DND-41 (cell line): ENCODE results near the gene PTPRG.

Experiments used
- ATAC-seq: fragments of 200-7000 bp; cut with Tn5 transposase; 3 replicates; pipeline ENCODE4 v1.9.1; 2021; ENCODE audit warnings: low read depth; ENCODE audit not compliant: insufficient read depth
- DNase-seq: peaks from one replicate; pipeline ENCODE4 v3.0.0-alpha.2; 2020
- H2AFZ ChIP-seq: 2 replicates; pipeline ENCODE4 v1.6.0; 2012; ENCODE audit warnings: low read depth, low read length
- H3K27ac ChIP-seq: 2 replicates; pipeline ENCODE4 v1.5.1; 2012; ENCODE audit warnings: low read length, inconsistent platforms
- H3K27me3 ChIP-seq: fragments of 200-600 bp; sonication (generic); 2 replicates; pipeline ENCODE4 v1.6.0; 2012; ENCODE audit warnings: low read length, mild to moderate bottlenecking, inconsistent platforms; ENCODE audit not compliant: insufficient read depth, poor library complexity
- H3K36me3 ChIP-seq: 2 replicates; pipeline ENCODE4 v1.5.1; 2012; ENCODE audit warnings: low read length, inconsistent platforms; ENCODE audit not compliant: insufficient read depth
- H3K4me1 ChIP-seq: 2 replicates; pipeline ENCODE4 v1.5.1; 2012; ENCODE audit warnings: mild to moderate bottlenecking, low read length; ENCODE audit not compliant: insufficient read depth
- H3K4me2 ChIP-seq: 2 replicates; pipeline ENCODE4 v1.6.0; 2012; ENCODE audit warnings: mild to moderate bottlenecking, moderate library complexity, low read length, inconsistent platforms; ENCODE audit not compliant: insufficient read depth
- H3K4me3 ChIP-seq, 2 experiments: fragments of 200-600 bp in 1 of 2; shearing (Covaris generic) in 1 of 2; 2 replicates each; pipeline ENCODE4 v1.5.1; 2012 to 2016; ENCODE audit warnings: inconsistent platforms in 2 of 2, low read length in 2 of 2, mild to moderate bottlenecking in 2 of 2, low read depth in 1 of 2, moderate library complexity in 1 of 2
- H3K79me2 ChIP-seq: 2 replicates; pipeline ENCODE4 v1.6.0; 2012; ENCODE audit warnings: low read length, inconsistent platforms; ENCODE audit not compliant: insufficient read depth
- H3K9ac ChIP-seq: 2 replicates; pipeline ENCODE4 v1.6.0; 2012; ENCODE audit warnings: low read depth, mild to moderate bottlenecking, inconsistent platforms, low read length, moderate library complexity
- H3K9me3 ChIP-seq: 2 replicates; pipeline ENCODE4 v1.5.1; 2012; ENCODE audit warnings: low read length, moderate library complexity, mild to moderate bottlenecking, inconsistent platforms; ENCODE audit not compliant: insufficient read depth, severe bottlenecking
- H4K20me1 ChIP-seq: 2 replicates; pipeline ENCODE4 v1.6.0; 2012; ENCODE audit warnings: low read length; ENCODE audit not compliant: insufficient read depth
- EZH2 ChIP-seq: IDR thresholded peaks from 3 replicates; pipeline ENCODE4 v1.6.1; 2012; ENCODE audit warnings: borderline replicate concordance, low read depth, mild to moderate bottlenecking, moderate library complexity, low read length, inconsistent platforms; ENCODE audit not compliant: severe bottlenecking
- TF ChIP-seq, protein P1 (sequence below): IDR thresholded peaks from 2 replicates; pipeline ENCODE4 v1.5.1; 2012; ENCODE audit warnings: borderline replicate concordance, low read length, moderate library complexity, mild to moderate bottlenecking; ENCODE audit not compliant: poor library complexity, severe bottlenecking; ENCODE audit errors: extremely low read depth

The PTPRG gene

DNA sequence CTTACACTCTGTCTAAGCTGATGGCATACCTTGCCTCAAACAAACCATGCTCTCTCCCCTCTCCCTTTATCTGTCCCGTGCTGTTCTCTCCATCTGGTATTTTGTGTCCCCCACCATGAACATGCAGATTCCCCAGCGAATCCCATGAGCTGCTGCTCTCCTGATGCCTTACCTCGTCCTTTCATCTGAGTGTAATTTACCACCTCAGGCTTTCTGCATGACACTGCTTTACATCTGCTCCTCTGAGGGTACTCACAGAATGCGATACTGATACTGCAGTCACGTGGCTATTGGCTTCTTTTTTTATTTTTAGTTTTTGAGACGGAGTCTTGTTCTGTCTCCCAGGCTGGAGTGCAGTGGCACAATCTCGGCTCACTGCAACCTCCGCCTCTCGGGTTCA is 341.7 kb downstream of the PTPRG start:
- Histone ChIP-seq H2AFZ (no peak overlapping the region), H4K20me1 (no peaks in the 10 kb centered on the region), H3K27me3 (no peaks in the 10 kb centered on the region), H3K36me3 (no peaks in the 10 kb centered on the region), H3K4me2 (no peak overlapping the region), H3K79me2 (no peaks in the 10 kb centered on the region), H3K9ac (no peak overlapping the region), H3K4me3 (no peak overlapping the region), H3K9me3 (no peaks in the 10 kb centered on the region), H3K27ac (no peak overlapping the region), H3K4me1 (no peaks in the 10 kb centered on the region)
- DNase-seq (no peak), ATAC-seq (no peak)
- TF ChIP-seq, protein P1, sequence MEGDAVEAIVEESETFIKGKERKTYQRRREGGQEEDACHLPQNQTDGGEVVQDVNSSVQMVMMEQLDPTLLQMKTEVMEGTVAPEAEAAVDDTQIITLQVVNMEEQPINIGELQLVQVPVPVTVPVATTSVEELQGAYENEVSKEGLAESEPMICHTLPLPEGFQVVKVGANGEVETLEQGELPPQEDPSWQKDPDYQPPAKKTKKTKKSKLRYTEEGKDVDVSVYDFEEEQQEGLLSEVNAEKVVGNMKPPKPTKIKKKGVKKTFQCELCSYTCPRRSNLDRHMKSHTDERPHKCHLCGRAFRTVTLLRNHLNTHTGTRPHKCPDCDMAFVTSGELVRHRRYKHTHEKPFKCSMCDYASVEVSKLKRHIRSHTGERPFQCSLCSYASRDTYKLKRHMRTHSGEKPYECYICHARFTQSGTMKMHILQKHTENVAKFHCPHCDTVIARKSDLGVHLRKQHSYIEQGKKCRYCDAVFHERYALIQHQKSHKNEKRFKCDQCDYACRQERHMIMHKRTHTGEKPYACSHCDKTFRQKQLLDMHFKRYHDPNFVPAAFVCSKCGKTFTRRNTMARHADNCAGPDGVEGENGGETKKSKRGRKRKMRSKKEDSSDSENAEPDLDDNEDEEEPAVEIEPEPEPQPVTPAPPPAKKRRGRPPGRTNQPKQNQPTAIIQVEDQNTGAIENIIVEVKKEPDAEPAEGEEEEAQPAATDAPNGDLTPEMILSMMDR = no peak
- TF ChIP-seq EZH2 = no peak

DNA sequence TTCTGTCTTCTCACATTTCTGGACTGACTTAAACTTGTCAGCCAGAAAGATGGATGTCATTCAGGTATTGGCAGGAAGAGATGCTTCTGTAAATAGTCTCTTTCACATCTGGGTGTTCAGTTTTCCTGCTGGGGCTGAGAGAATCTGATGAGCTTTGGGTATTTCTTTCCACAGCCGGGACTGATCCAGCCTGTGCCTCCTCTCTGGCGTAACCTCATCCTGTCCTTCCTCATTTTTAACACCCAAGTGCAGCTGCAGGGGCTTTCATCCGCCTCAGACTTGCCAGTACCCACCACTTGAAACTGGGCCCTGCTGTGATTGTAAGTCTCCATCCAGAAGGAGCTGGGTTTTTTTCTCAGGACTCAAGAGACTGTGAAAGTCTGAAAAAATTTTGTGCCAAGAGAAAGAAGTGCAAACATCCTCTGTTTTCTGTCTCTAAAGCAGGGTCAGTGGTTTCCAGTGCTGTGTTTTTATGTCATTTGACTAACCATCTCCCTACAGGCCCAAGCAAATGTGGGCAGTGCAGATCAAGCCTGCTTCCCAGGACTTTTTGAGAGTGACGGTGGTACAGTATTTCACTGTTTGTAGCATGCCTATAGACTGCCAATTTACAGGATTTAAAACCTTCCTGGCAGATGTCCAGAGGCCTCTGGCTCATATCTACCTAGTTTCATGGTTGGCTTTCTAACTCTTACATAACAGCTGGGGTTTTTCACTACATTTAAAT is 342.7 kb downstream of the PTPRG start:
- H3K9me3 ChIP-seq = no peaks in the 10 kb centered on the region
- H3K36me3 ChIP-seq = no peaks in the 10 kb centered on the region
- H3K27me3 ChIP-seq = no peaks in the 10 kb centered on the region
- no peak overlapping the region for H2AFZ ChIP-seq
- H3K4me1 ChIP-seq = no peaks in the 10 kb centered on the region
- H3K4me2 ChIP-seq = no peak overlapping the region
- H3K4me3 ChIP-seq = no peak overlapping the region
- ATAC-seq = no peak
- no peak overlapping the region for H3K9ac ChIP-seq
- TF ChIP-seq EZH2 = no peak
- TF ChIP-seq, protein P1 = no peak
- no peak for DNase-seq
- H3K27ac ChIP-seq = no peak overlapping the region
- H4K20me1 ChIP-seq = no peaks in the 10 kb centered on the region
- no peaks in the 10 kb centered on the region for H3K79me2 ChIP-seq

DNA sequence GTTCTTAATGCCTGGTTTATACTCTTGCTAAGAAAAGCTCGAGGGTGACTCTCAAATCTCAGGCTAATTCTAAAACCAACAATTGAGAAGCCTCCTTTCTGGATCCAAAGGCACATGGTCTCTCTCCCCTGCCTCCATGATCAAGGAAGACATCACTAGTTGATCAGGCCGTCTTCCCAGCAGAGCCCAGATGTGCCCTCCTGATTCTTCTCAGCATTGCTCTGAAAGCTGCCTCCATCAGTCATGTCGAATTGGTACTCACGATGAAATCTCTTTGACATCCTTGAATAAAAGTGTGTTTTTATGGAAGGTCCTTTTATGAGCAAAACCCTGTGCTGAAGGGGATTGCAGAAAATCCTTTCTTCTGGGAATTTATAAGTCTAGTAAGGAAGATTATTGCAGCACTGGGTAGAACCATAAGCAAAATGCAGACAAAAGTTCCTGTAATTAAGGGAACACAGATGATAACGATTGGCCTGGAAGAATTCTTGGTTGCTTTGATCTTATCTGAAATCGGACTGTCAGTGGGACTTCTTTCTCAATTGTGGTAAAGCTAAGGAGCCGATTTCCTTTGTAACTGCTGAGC is 345.9 kb downstream of the PTPRG start:
- peaks cover 5% of the 10 kb centered on the region for H3K4me1 ChIP-seq
- H3K79me2 ChIP-seq = no peaks in the 10 kb centered on the region
- no peak overlapping the region for H3K9ac ChIP-seq
- H3K9me3 ChIP-seq = no peaks in the 10 kb centered on the region
- ATAC-seq = no peak
- H3K36me3 ChIP-seq = no peaks in the 10 kb centered on the region
- DNase-seq = no peak
- H3K4me2 ChIP-seq = no peak overlapping the region
- TF ChIP-seq, protein P1 = no peak
- no peak for TF ChIP-seq EZH2
- H2AFZ ChIP-seq = no peak overlapping the region
- no peaks in the 10 kb centered on the region for H3K27me3 ChIP-seq
- H3K4me3 ChIP-seq = no peak overlapping the region
- no peaks in the 10 kb centered on the region for H4K20me1 ChIP-seq
- no peak overlapping the region for H3K27ac ChIP-seq
